HL-60 (cell line): ENCODE results near the gene SLC25A14.

Experiments
- DNase-seq, 2 experiments: peaks; one replicate each; pipeline ENCODE4 v3.0.0-alpha.2; 2010 to 2020; ENCODE audit warnings: low read depth in 1 of 2, low spot score in 1 of 2
- H3K27ac ChIP-seq: fragments of 250-450 bp; sonication (Bioruptor Pico); replicated peaks from 2 replicates; pipeline ENCODE4 v1.5.1; 2020; ENCODE audit warnings: mild to moderate bottlenecking, moderate library complexity
- H3K27me3 ChIP-seq: fragments of 250-450 bp; sonication (Bioruptor Pico); 2 replicates; pipeline ENCODE4 v1.5.1; 2021; ENCODE audit warnings: mild to moderate bottlenecking, moderate library complexity; ENCODE audit not compliant: insufficient read depth, poor library complexity, severe bottlenecking
- H3K4me3 ChIP-seq: replicated peaks from 2 replicates; pipeline ENCODE4 v1.5.1; 2011; ENCODE audit warnings: mild to moderate bottlenecking, control low read depth, low read length; ENCODE audit not compliant: insufficient read depth
- CTCF ChIP-seq: IDR thresholded peaks from one replicate; pipeline ENCODE4 v1.5.1; 2011; ENCODE audit warnings: low read length, control low read depth, inconsistent platforms; ENCODE audit not compliant: insufficient read depth
- GABPA ChIP-seq: IDR thresholded peaks from 2 replicates; pipeline ENCODE4 v1.6.1; 2012; ENCODE audit warnings: low read depth
- POLR2AphosphoS5 ChIP-seq: IDR thresholded peaks from 2 replicates; pipeline ENCODE4 v1.6.1; 2012; ENCODE audit warnings: low read depth
- SPI1 ChIP-seq: IDR thresholded peaks from 2 replicates; pipeline ENCODE4 v1.6.1; 2012; ENCODE audit warnings: low read depth, mild to moderate bottlenecking, borderline replicate concordance
- TF ChIP-seq, protein P1 (sequence below): IDR thresholded peaks from 2 replicates; pipeline ENCODE4 v1.6.1; 2012; ENCODE audit warnings: low read depth; ENCODE audit not compliant: insufficient replicate concordance

SLC25A14 gene

DNA sequence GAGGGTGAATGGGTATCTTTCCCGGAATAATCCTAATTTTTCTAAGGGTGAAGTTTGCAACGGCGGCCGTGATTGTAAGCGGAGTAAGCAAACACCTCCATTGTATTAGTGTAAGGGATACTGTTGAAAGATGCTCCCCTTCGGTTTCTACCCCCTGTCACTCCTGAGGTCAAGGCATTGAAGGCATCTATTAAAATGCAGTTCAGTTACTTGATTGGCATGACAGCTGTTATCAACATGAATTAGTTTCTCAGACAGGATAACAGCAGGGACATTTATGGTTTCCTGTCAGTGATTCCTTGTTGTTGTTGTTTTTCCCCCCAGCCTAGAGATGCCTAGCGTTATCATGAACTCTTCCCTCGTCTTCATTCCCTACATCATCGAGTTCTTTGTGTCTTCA is 552 bp downstream of the SLC25A14 start:
- peak overlapping the region; percentile 89 for H3K27ac ChIP-seq
- peaks cover 2% of the 10 kb centered on the region for H3K27me3 ChIP-seq
- no peak for DNase-seq
- no peak for TF ChIP-seq GABPA
- TF ChIP-seq, protein P1, sequence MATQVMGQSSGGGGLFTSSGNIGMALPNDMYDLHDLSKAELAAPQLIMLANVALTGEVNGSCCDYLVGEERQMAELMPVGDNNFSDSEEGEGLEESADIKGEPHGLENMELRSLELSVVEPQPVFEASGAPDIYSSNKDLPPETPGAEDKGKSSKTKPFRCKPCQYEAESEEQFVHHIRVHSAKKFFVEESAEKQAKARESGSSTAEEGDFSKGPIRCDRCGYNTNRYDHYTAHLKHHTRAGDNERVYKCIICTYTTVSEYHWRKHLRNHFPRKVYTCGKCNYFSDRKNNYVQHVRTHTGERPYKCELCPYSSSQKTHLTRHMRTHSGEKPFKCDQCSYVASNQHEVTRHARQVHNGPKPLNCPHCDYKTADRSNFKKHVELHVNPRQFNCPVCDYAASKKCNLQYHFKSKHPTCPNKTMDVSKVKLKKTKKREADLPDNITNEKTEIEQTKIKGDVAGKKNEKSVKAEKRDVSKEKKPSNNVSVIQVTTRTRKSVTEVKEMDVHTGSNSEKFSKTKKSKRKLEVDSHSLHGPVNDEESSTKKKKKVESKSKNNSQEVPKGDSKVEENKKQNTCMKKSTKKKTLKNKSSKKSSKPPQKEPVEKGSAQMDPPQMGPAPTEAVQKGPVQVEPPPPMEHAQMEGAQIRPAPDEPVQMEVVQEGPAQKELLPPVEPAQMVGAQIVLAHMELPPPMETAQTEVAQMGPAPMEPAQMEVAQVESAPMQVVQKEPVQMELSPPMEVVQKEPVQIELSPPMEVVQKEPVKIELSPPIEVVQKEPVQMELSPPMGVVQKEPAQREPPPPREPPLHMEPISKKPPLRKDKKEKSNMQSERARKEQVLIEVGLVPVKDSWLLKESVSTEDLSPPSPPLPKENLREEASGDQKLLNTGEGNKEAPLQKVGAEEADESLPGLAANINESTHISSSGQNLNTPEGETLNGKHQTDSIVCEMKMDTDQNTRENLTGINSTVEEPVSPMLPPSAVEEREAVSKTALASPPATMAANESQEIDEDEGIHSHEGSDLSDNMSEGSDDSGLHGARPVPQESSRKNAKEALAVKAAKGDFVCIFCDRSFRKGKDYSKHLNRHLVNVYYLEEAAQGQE: no peak
- TF ChIP-seq SPI1: no peak
- TF ChIP-seq POLR2AphosphoS5: no peak
- no peak for TF ChIP-seq CTCF
- peak overlapping the region; percentile 78 for H3K4me3 ChIP-seq

DNA sequence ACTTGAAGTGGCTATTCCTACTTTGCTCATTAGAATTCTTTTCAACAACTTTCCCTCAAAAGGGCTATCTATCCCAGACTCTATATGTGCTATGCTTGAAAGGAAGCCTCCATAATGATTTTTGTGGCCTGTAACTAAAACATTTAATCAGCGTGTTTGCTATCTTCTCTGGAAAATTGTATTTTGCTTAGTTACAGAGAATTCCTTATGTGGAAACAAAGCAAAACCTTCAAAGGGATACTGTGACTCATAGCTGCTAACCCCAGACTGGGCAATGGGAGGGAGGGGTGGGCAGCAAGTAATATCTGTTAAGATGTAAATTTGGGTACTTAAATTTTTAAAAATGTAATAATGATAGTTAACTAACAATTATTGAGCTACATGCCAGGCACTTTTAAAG is 3.7 kb downstream of the SLC25A14 start:
- DNase-seq: no peak
- Histone ChIP-seq H3K4me3 (no peak overlapping the region), H3K27me3 (peaks cover 2% of the 10 kb centered on the region), H3K27ac (no peak overlapping the region)
- TF ChIP-seq CTCF (no peak), GABPA (no peak), SPI1 (no peak), POLR2AphosphoS5 (no peak)
- TF ChIP-seq, protein P1: no peak

DNA sequence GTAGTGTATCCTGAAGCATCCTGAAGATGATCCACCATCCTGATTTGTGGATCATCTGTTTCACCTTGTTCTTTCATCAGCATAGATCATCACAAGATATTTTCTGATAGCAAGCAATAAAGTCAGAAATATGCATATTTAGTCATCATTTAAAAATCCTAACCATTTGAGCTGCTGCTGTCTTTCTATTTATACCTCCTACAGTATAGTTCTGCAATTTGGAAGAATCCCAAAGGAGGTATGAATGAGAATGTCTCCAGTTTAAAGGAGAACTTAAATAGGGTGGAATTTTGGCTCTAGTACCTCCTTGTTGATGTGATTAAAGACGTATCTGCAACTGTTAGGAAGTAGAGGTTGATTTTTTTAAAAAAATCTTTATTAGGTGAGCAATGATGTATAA is 7.6 kb downstream of the SLC25A14 start:
- no peak overlapping the region for H3K4me3 ChIP-seq
- no peak for DNase-seq
- TF ChIP-seq, protein P1: no peak
- no peak for TF ChIP-seq CTCF
- no peak for TF ChIP-seq GABPA
- no peak for TF ChIP-seq SPI1
- TF ChIP-seq POLR2AphosphoS5: no peak
- H3K27ac ChIP-seq: no peak overlapping the region
- H3K27me3 ChIP-seq: peaks cover 2% of the 10 kb centered on the region
